ENCODE data around the gene LSM14B. TPM values are rescaled to one million over a fixed set of nuclear protein-coding genes. Genes with fewer than 3 reads are reported as not detected.
"Not testable (repeated sequence)": the region's sequence is repeated elsewhere in the genome, so short reads cannot be mapped to it uniquely, and the experiment has no call there.

Gene LSM14B
- total RNA-seq, 4 donors from 2014 or later, result 3.1 to 56.8 (median 45.9) TPM

DNA sequence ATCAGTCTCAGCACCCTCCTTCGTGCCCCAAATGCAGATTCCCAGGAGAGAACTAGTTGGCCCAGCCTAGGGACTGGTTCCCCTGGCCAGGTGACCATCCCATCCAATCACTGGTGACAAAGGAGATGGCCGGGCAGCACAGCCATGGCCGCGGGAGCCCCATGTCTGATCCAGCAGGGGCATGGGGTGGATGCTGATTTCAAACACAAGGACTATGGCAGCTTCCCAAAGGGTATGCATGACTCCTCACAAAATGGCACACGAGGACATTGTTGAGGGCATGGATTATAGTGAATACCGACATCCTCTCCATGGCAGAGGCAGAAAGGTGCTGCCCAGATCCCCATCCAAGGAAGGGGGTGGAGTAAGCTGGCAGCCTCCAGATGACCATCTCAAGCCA, 9.9 kb upstream of the LSM14B start:
- no peaks in the 10 kb centered on the region for H3K27me3 ChIP-seq
- no peak for DNase-seq
- no peaks in the 10 kb centered on the region for H3K4me1 ChIP-seq
- intact Hi-C loops (cut with DNase I; ENCODE audit: low total_unique reads), result no loop called here
- no peak overlapping the region for H3K27ac ChIP-seq
- peaks cover 0 to 21% of the 10 kb centered on the region in 2 donors for H3K9me3 ChIP-seq
- no peak overlapping the region for H3K4me3 ChIP-seq
- no peaks in the 10 kb centered on the region for H3K36me3 ChIP-seq
- no peak for TF ChIP-seq POLR2A (IDR thresholded peaks at IDR 0.05)
- TF ChIP-seq, protein P1, sequence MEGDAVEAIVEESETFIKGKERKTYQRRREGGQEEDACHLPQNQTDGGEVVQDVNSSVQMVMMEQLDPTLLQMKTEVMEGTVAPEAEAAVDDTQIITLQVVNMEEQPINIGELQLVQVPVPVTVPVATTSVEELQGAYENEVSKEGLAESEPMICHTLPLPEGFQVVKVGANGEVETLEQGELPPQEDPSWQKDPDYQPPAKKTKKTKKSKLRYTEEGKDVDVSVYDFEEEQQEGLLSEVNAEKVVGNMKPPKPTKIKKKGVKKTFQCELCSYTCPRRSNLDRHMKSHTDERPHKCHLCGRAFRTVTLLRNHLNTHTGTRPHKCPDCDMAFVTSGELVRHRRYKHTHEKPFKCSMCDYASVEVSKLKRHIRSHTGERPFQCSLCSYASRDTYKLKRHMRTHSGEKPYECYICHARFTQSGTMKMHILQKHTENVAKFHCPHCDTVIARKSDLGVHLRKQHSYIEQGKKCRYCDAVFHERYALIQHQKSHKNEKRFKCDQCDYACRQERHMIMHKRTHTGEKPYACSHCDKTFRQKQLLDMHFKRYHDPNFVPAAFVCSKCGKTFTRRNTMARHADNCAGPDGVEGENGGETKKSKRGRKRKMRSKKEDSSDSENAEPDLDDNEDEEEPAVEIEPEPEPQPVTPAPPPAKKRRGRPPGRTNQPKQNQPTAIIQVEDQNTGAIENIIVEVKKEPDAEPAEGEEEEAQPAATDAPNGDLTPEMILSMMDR (IDR thresholded peaks at IDR 0.05), result no peak

DNA sequence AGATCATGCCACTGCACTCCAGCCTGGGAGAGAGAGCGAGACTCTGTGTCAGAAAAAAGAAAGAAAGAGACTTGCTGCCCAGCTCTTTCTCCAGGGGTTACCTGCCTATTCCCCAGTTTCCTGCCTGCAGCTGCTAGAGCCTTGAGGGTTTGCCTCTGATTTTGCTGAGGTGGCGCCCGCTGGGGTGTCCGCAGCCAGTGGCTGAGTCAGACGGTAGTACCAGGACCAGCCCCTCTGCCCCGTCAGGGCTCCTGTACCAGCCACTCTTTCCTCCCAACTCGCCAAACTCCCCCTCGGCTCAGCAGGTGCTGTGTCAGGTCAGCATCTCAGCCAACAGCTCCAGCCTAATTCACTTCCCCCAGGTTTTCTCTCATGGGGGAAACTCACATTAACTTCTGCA, 7.4 kb upstream of the LSM14B start:
- H3K27me3 ChIP-seq, result no peaks in the 10 kb centered on the region
- H3K4me1 ChIP-seq, result no peaks in the 10 kb centered on the region
- no peaks in the 10 kb centered on the region for H3K36me3 ChIP-seq
- H3K27ac ChIP-seq, result no peak overlapping the region
- DNase-seq, result no peak
- no peak for TF ChIP-seq POLR2A (IDR thresholded peaks at IDR 0.05)
- TF ChIP-seq, protein P1 (IDR thresholded peaks at IDR 0.05), result no peak
- peaks cover 0 to 10% of the 10 kb centered on the region in 2 donors for H3K9me3 ChIP-seq
- H3K4me3 ChIP-seq, result no peak overlapping the region
- intact Hi-C loops (cut with DNase I; ENCODE audit: low total_unique reads), result no loop called here

DNA sequence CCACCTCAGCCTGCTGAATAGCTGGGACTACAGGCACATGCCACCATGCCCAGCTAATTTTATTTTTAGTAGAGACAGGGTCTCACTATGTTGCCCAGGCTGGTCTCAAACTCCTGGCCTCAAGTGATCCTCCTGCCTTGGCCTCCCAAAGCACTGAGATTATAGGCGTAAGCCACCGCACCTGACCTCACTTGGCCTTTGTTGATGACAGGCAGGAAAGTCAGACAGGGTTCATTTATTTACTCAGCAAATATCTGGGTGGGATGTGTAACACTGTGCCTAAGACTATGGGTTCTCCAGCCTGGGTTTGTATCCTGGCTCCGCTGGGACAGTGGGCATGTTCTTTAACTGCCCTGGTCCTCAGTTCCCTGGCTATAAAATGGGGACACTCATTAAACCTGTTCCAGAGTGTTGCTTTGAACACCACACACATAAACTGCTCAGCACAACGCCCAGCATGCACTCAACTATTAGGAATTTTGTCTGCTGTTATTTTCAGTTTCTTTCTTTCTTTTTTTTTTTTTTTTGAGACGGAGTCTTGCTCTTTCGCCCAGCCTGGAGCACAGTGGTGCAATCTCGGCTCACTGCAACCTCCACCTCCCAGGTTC, 6.4 kb upstream of the LSM14B start:
- H3K4me1 ChIP-seq; intact Hi-C loops (cut with DNase I; ENCODE audit: low total_unique reads); DNase-seq; H3K4me3 ChIP-seq; H3K36me3 ChIP-seq; H3K27me3 ChIP-seq; H3K9me3 ChIP-seq; H3K27ac ChIP-seq: not testable (repeated sequence)

DNA sequence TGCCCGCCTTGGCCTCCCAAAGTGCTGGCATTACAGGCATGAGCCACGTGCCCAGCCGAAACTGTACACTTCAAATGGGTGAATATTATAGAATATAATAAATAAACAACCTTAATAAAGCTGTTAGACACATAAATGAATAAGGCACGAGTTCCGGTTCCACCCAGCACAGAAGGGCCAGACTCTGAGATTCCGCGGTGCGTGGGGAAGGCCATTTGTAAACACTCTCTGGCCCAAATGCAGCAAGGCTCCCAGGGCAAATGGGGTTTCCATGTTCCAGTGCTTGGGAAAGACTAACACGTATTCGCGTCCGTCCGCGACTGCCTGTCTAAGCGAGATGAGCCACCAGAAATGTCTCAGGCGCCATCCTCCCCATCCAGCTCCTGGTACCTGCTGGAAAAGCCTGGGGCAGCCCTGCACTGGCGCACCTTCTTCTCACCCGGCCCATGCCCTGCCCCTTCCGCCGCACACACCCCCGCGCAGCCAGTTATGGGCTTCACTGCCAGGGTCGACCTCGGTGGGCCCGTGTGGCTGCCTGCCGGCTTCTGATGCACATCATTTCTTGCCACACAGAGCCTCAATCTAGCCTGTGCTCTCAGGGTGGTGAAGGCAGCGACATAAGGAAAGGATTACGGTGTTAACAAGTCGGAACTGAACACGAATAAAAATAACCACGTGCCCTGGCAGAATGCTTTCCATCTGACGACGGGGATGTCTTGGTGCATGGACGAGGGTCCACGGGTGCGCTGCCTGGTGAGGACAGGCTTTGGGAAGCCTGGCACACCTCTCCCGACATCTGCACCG, 5.5 kb upstream of the LSM14B start:
- H3K27me3 ChIP-seq, result no peaks in the 10 kb centered on the region
- TF ChIP-seq, protein P1 (IDR thresholded peaks at IDR 0.05), result no peak
- TF ChIP-seq POLR2A (IDR thresholded peaks at IDR 0.05), result no peak
- no peak overlapping the region for H3K4me3 ChIP-seq
- no peak for DNase-seq
- no peak overlapping the region for H3K27ac ChIP-seq
- H3K9me3 ChIP-seq, result peaks cover 0 to 4% of the 10 kb centered on the region in 2 donors
- no peaks in the 10 kb centered on the region for H3K36me3 ChIP-seq
- intact Hi-C loops (cut with DNase I; ENCODE audit: low total_unique reads), result no loop called here
- H3K4me1 ChIP-seq, result no peaks in the 10 kb centered on the region

DNA sequence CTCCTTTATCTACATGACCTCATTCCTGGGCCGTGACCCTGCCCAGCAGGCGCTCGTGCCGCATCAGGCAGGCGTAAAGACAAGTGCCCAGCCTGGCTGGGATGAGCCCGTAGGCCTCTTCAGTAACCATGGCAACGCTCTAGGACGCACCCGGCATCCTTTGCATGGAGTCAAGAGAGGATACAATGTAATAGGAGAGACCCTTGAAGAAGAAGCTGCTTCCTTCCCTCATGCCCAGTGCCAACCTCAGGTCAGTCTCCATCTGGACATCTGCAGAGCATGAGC, 5.0 kb upstream of the LSM14B start:
- H3K27me3 ChIP-seq, result no peaks in the 10 kb centered on the region
- H3K27ac ChIP-seq, result no peak overlapping the region
- intact Hi-C loops (cut with DNase I; ENCODE audit: low total_unique reads), result no loop called here
- no peak overlapping the region for H3K4me3 ChIP-seq
- no peaks in the 10 kb centered on the region for H3K36me3 ChIP-seq
- TF ChIP-seq POLR2A (IDR thresholded peaks at IDR 0.05), result no peak
- TF ChIP-seq, protein P1 (IDR thresholded peaks at IDR 0.05), result no peak
- H3K4me1 ChIP-seq, result no peaks in the 10 kb centered on the region
- peaks cover 0 to under 1% of the 10 kb centered on the region in 2 donors for H3K9me3 ChIP-seq
- no peak for DNase-seq

Measured in uterus (tissue), 4 donors.